Endothelial cell of umbilical vein (primary cell): ENCODE measurements around the gene INTS11. TPM values are rescaled to one million over a fixed set of nuclear protein-coding genes. Genes with fewer than 3 reads are reported as not detected.

Experiments
- BruUV-seq: library from RNA; stranded (reverse); fragments of 400-500 nt; replicated peaks from 2 replicates; lab custom pipeline; 2021; lab: Mats Ljungman, UMichigan
- CTCF ChIA-PET: fragments of 300-600, 350-600 bp; sonication (Branson Sonifier 250); formaldehyde crosslinking; loops from one replicate; lab custom pipeline; 2021; ENCODE audit warnings: antibody characterized with exemption, inconsistent platforms; lab: Charles Lee
- POLR2A ChIA-PET: fragments of 300-600, 350-600 bp; sonication (Branson Sonifier 250); formaldehyde crosslinking; loops from one replicate; lab custom pipeline; 2021; ENCODE audit warnings: antibody characterized with exemption, inconsistent platforms; lab: Charles Lee
- DNase-seq: peaks from one replicate; pipeline ENCODE4 v3.0.0-alpha.2; 2011; ENCODE audit warnings: low read depth, low spot score
- FAIRE-seq: peaks from 2 replicates; lab custom pipeline; 2011; peaks lifted over from hg19 to GRCh38; lab: Jason Lieb, UNC
- H2AFZ ChIP-seq: 2 replicates; pipeline ENCODE4 v1.6.0; 2012; ENCODE audit warnings: low read depth, low read length, control low read depth, inconsistent platforms
- H3K27ac ChIP-seq: 2 replicates; pipeline ENCODE4 v1.5.1; 2011; ENCODE audit warnings: low read depth, mild to moderate bottlenecking, control low read depth, low read length, moderate library complexity; ENCODE audit not compliant: insufficient read depth
- H3K27me3 ChIP-seq, 2 experiments: 2 replicates each; pipeline versions ENCODE4 v1.6.0 to v1.6.1; 2011; ENCODE audit warnings: low read length in 2 of 2, mixed read lengths in 1 of 2; ENCODE audit not compliant: control insufficient read depth in 2 of 2, insufficient read depth in 2 of 2
- H3K36me3 ChIP-seq, 2 experiments: 2 replicates in 1 of 2; 3 replicates in 1 of 2; pipeline ENCODE4 v1.5.1; 2011; ENCODE audit warnings: low read length in 2 of 2, mild to moderate bottlenecking in 1 of 2, moderate library complexity in 1 of 2; ENCODE audit not compliant: control insufficient read depth in 2 of 2, insufficient read depth in 2 of 2; ENCODE audit errors: extremely low read depth in 1 of 2
- H3K4me1 ChIP-seq: 3 replicates; pipeline ENCODE4 v1.5.1; 2011; ENCODE audit warnings: mild to moderate bottlenecking, low read length; ENCODE audit not compliant: control insufficient read depth, insufficient read depth; ENCODE audit errors: extremely low read depth
- H3K4me2 ChIP-seq: 2 replicates; pipeline ENCODE4 v1.6.1; 2011; ENCODE audit warnings: low read length, control low read depth, mixed read lengths; ENCODE audit not compliant: insufficient read depth
- H3K4me3 ChIP-seq, 3 experiments: fragments of 200-600 bp in 1 of 3; sonication (generic), shearing (Covaris generic) in 1 of 3; replicated peaks in 1 of 3; 2 replicates each; pipeline ENCODE4 v1.5.1; 2011 to 2016; ENCODE audit warnings: control low read depth in 3 of 3, low read length in 3 of 3, mild to moderate bottlenecking in 2 of 3, inconsistent platforms in 1 of 3, low read depth in 1 of 3, moderate library complexity in 1 of 3; ENCODE audit not compliant: insufficient read depth in 1 of 3
- H3K79me2 ChIP-seq: 2 replicates; pipeline ENCODE4 v1.6.0; 2012; ENCODE audit warnings: low read length, inconsistent platforms; ENCODE audit not compliant: control insufficient read depth, insufficient read depth
- H3K9ac ChIP-seq: replicated peaks from 2 replicates; pipeline ENCODE3; 2011; ENCODE audit warnings: low read length, control low read depth; ENCODE audit not compliant: insufficient read depth; ENCODE audit errors: extremely low read depth
- H3K9me1 ChIP-seq: replicated peaks from 3 replicates; pipeline ENCODE4 v1.6.0; 2011; ENCODE audit warnings: mild to moderate bottlenecking, low read length; ENCODE audit not compliant: control insufficient read depth, insufficient read depth; ENCODE audit errors: extremely low read depth
- H3K9me3 ChIP-seq: replicated peaks from 2 replicates; pipeline ENCODE4 v1.5.1; 2012; ENCODE audit warnings: low read length, inconsistent platforms; ENCODE audit not compliant: control insufficient read depth, insufficient read depth
- H4K20me1 ChIP-seq: replicated peaks from 2 replicates; pipeline ENCODE3; 2011; ENCODE audit warnings: mild to moderate bottlenecking, low read length; ENCODE audit not compliant: control insufficient read depth, insufficient read depth; ENCODE audit errors: extremely low read depth
- CTCF ChIP-seq, 2 donors: IDR thresholded peaks; 1 replicate in 1 of 2; 2 replicates in 1 of 2; pipeline ENCODE4 v1.5.1; 2011; ENCODE audit warnings: low read length in 2 of 2, mild to moderate bottlenecking in 2 of 2, moderate library complexity in 2 of 2, control low read depth in 1 of 2, inconsistent platforms in 1 of 2, low read depth in 1 of 2; ENCODE audit not compliant: insufficient read depth in 1 of 2; ENCODE audit errors: extremely low read depth in 1 of 2
- EZH2 ChIP-seq: IDR thresholded peaks from 2 replicates; pipeline ENCODE4 v1.6.1; 2012; ENCODE audit warnings: borderline replicate concordance, low read depth, mild to moderate bottlenecking, moderate library complexity, low read length, inconsistent platforms; ENCODE audit not compliant: severe bottlenecking
- FOS ChIP-seq: IDR thresholded peaks from 2 replicates; pipeline ENCODE4 v1.6.1; 2011; ENCODE audit warnings: mild to moderate bottlenecking, low read length, moderate library complexity, borderline replicate concordance; ENCODE audit not compliant: insufficient read depth
- GATA2 ChIP-seq: IDR thresholded peaks from 2 replicates; pipeline ENCODE4 v1.7.0; 2011; ENCODE audit warnings: low read depth, mild to moderate bottlenecking, moderate library complexity, mixed read lengths, low read length; ENCODE audit not compliant: insufficient read length, insufficient read depth
- JUN ChIP-seq: IDR thresholded peaks from 2 replicates; pipeline ENCODE4 v1.6.1; 2011; ENCODE audit warnings: borderline replicate concordance, low read depth; ENCODE audit not compliant: insufficient read length, insufficient read depth
- MAX ChIP-seq: IDR thresholded peaks from 2 replicates; pipeline ENCODE4 v1.6.1; 2011; ENCODE audit not compliant: insufficient read depth, insufficient read length
- MYC ChIP-seq: IDR thresholded peaks from one replicate; pipeline ENCODE4 v1.6.1; 2011; ENCODE audit warnings: mild to moderate bottlenecking, low read depth, low read length
- POLR2A ChIP-seq: IDR thresholded peaks from 2 replicates; pipeline ENCODE4 v1.6.1; 2012; ENCODE audit warnings: low read depth, mild to moderate bottlenecking, control low read depth, low read length
- POLR2AphosphoS5 ChIP-seq: IDR thresholded peaks from 2 replicates; pipeline ENCODE4 v1.6.1; 2012; ENCODE audit warnings: low read depth, mild to moderate bottlenecking, control low read depth, low read length, moderate library complexity; ENCODE audit not compliant: insufficient read depth
- dilution Hi-C: fragments of 300-500 bp; cut with MboI; formaldehyde crosslinking; loops from one replicate; pipeline ENCODE4 v1.15.0; 2019; ENCODE audit warnings: low sequenced_read_pairs; ENCODE audit not compliant: extremely low pct_ligation_motif_present
- intact Hi-C: fragments of 100-400 bp; cut with micrococcal nuclease; formaldehyde crosslinking; loops from one replicate; pipeline ENCODE4 v1.10.0; 2022
- polyA plus RNA-seq, 4 experiments: library from polyadenylated mRNA; depleted of rRNA in 3 of 4; stranded (reverse) in 3 of 4; unstranded in 1 of 4; fragments of >200 nt; gene quantifications; 2 replicates each; pipeline versions ENCODE4 v1.2.1 to v1.2.3, GENCODE V29; 2011 to 2012; ENCODE audit warnings: missing spikeins in 1 of 4
- total RNA-seq: library from RNA; stranded (reverse); gene quantifications from 2 replicates; pipeline ENCODE4 v1.2.3, GENCODE V29; 2021

INTS11 gene
- total and polyA plus RNA-seq, 2 donors (not counting 3 experiments of a cell fraction or from before 2014, with no cell fraction given): 132 to 222 TPM

GRCh38 chr1:1282998-1283397 lies 41.5 kb downstream of the INTS11 start:
- FAIRE-seq: no peak
- H3K4me2 ChIP-seq: no peak overlapping the region
- no peak for DNase-seq
- intact Hi-C loops (no loop called here), dilution Hi-C loops (no loop called here)
- ChIA-PET POLR2A (no interaction called here), CTCF (interaction anchor here (0.6 to 2.8 kb wide), 2 partner anchors 10 to 161 kb away, joined by 3 to 7 read pairs; partner anchors contain the start of gene UBE2J2)
- H3K36me3 ChIP-seq: no peaks in the 10 kb centered on the region
- BruUV-seq: no TSS peak
- no peaks in the 10 kb centered on the region for H3K79me2 ChIP-seq
- H3K9me1 ChIP-seq: no peaks in the 10 kb centered on the region
- H3K27ac ChIP-seq: no peak overlapping the region
- no peaks in the 10 kb centered on the region for H3K27me3 ChIP-seq
- H3K4me1 ChIP-seq: peaks cover 2% of the 10 kb centered on the region
- H4K20me1 ChIP-seq: no peaks in the 10 kb centered on the region
- H3K9ac ChIP-seq: no peak overlapping the region
- no peak for TF ChIP-seq MYC
- no peak for TF ChIP-seq EZH2
- no peak for TF ChIP-seq POLR2A
- no peak for TF ChIP-seq MAX
- TF ChIP-seq FOS: no peak
- TF ChIP-seq POLR2AphosphoS5: no peak
- no peak for TF ChIP-seq GATA2
- TF ChIP-seq JUN: no peak
- no peak for TF ChIP-seq CTCF (IDR thresholded peaks at IDR 0.05; ENCODE audit: extremely low read depth in 1 of 2, insufficient read depth in 1 of 2, low read depth in 1 of 2, low read length in 2 of 2)
- no peak overlapping the region for H2AFZ ChIP-seq
- no peak overlapping the region for H3K4me3 ChIP-seq
- no peaks in the 10 kb centered on the region for H3K9me3 ChIP-seq
